Heart right ventricle (tissue), 16 donors: Measurements from ENCODE around the gene ADAM12. TPM values are rescaled to one million over a fixed set of nuclear protein-coding genes. Genes with fewer than 3 reads are reported as not detected.

Source experiments
- ATAC-seq, 8 donors: fragments of 200-7000 bp; cut with Tn5 transposase; one replicate each; pipeline ENCODE4 v1.9.1; 2020; ENCODE audit warnings: mild to moderate bottlenecking in 8 of 8, moderate library complexity in 8 of 8, moderate number of reproducible peaks in 1 of 8
- DNase-seq, 2 donors: peaks; one replicate each; pipeline ENCODE4 v3.0.0-alpha.2; 2020
- H3K27ac ChIP-seq, 10 donors: fragments of 200-600 bp; sonication (generic) in 2 of 10; one replicate each; pipeline versions ENCODE4 v1.5.0 to v1.8.0; 2020 to 2022; ENCODE audit warnings: mild to moderate bottlenecking in 3 of 10
- H3K27me3 ChIP-seq, 7 donors: fragments of 200-600 bp; one replicate each; pipeline ENCODE4 v1.8.0; 2021 to 2022; ENCODE audit warnings: mild to moderate bottlenecking in 2 of 7
- H3K36me3 ChIP-seq, 9 donors: fragments of 200-600 bp; sonication (generic) in 1 of 9; one replicate each; pipeline versions ENCODE4 v1.5.0 to v1.8.0; 2020 to 2022; ENCODE audit warnings: mild to moderate bottlenecking in 2 of 9
- H3K4me1 ChIP-seq, 9 donors: fragments of 200-600 bp; sonication (generic) in 1 of 9; one replicate each; pipeline versions ENCODE4 v1.5.0 to v1.8.0; 2020 to 2022; ENCODE audit warnings: mild to moderate bottlenecking in 4 of 9
- H3K4me3 ChIP-seq, 10 donors: fragments of 200-600 bp; sonication (generic) in 2 of 10; one replicate each; pipeline versions ENCODE4 v1.5.0 to v1.8.0; 2020 to 2022; ENCODE audit warnings: mild to moderate bottlenecking in 7 of 10, moderate library complexity in 2 of 10
- H3K9me3 ChIP-seq, 11 donors: fragments of 200-600 bp in 10 of 11; sonication (generic) in 2 of 11; one replicate each; pipeline versions ENCODE4 v1.5.0 to v1.8.0; 2013 to 2022; ENCODE audit warnings: mild to moderate bottlenecking in 2 of 11, control low read depth in 1 of 11, moderate library complexity in 1 of 11
- CTCF ChIP-seq, 9 donors: fragments of 200-600 bp; sonication (generic) in 2 of 9; IDR thresholded peaks; one replicate each; pipeline versions ENCODE4 v1.5.0 to v1.8.0; 2021 to 2022; ENCODE audit warnings: antibody characterized with exemption in 9 of 9, mild to moderate bottlenecking in 5 of 9, moderate library complexity in 1 of 9
- WGBS, 2 donors: extraction: QIAGEN DNeasy Blood & Tissue Kit; methylation state at CpG; one replicate each; pipeline ENCODE4 v1.1.7; 2013; ENCODE audit warnings: inconsistent platforms in 1 of 2; 5-methylcytosine and 5-hydroxymethylcytosine counted together
- intact Hi-C, 10 donors: fragments of 100-400 bp; cut with DNase I; formaldehyde crosslinking; loops; one replicate each; pipeline versions ENCODE4 v1.11.1 to v1.14.2; 2022
- polyA plus RNA-seq, 2 donors: library from polyadenylated mRNA; stranded (reverse); fragments of 200-250 nt; gene quantifications; one replicate each; pipeline ENCODE4 v1.2.3, GENCODE V29; 2013
- total RNA-seq, 10 donors: library from RNA; stranded (reverse); fragmentation: NEBNext Ultra II Directional in 3 of 10; extraction: Animal tissue kit (Norgen Biotek cat#: 25700) in 3 of 10; gene quantifications; one replicate each; pipeline versions ENCODE4 v1.2.1 to v1.2.4, GENCODE V29; 2021 to 2023
- donor health status: Arrhythmogenic right ventricular cardiomyopathy.
- donor health status: ischemic (EF 13 %, LVEDD 7.1; RV severe dilation, severe dysfunction).
- donor health status: healthy with polysubstance abuse.
- donor health status: DM: no; HTN: yes; CAD: no.
- donor health status: DM: no; HTN: no; CAD: no.
- donor health status: ischemic (EF 25% LVEDD 6.9; RV normal size, moderate dysfunction).
- donor health status: ischemic (EF 25% LVEDD 5.7; RV mildly dilated, moderate dysfunction).
- donor health status: healthy.
- donor health status: DM: yes; HTN: yes; CAD: no.
- donor health status: Ischemic cardiomyopathy.
- donor health status: ischemic (EF 35%, LVEDD 5.7; RV mildly dilated, moderate dysfunction).
- donor health status: nonischemic (EF 11% LVEDD 7.7; RV severe dilation, severe dysfunction).
- donor health status: DM: yes; HTN: yes; CAD: no.
- donor health status: PGD.
- donor health status: ischemic (EF 29% LVEDD 5.4; RV normal size, mild dysfunction).
- donor health status: nonischemic (EF 23%, LVEDD 6.1; RV moderate dilation, normal function).

The ADAM12 gene
- total and polyA plus RNA-seq, 12 donors: 0.07 to 6.9 (median 0.47) TPM

- intact Hi-C loops: no loop called here
- no peak for ATAC-seq
- peaks cover 0 to 18% (median 2%) of the 10 kb centered on the region in 9 donors for H3K4me1 ChIP-seq
- H3K27ac ChIP-seq: peak overlapping the region in 1 of 10 donors; percentile 70
- no peak for DNase-seq
- peaks cover 0 to 3% (median 0%) of the 10 kb centered on the region in 7 donors for H3K27me3 ChIP-seq
- no peak for TF ChIP-seq CTCF (IDR thresholded peaks at IDR 0.05)
- no peaks in the 10 kb centered on the region for H3K36me3 ChIP-seq
- H3K4me3 ChIP-seq: no peak overlapping the region
- 92 to 96% methylated on average over 5 of the region's 5 CpGs for WGBS, 2 donors
- no peaks in the 10 kb centered on the region for H3K9me3 ChIP-seq
Measured at GRCh38 chr10:126243971-126244370, 144.3 kb downstream of the ADAM12 start.

DNA sequence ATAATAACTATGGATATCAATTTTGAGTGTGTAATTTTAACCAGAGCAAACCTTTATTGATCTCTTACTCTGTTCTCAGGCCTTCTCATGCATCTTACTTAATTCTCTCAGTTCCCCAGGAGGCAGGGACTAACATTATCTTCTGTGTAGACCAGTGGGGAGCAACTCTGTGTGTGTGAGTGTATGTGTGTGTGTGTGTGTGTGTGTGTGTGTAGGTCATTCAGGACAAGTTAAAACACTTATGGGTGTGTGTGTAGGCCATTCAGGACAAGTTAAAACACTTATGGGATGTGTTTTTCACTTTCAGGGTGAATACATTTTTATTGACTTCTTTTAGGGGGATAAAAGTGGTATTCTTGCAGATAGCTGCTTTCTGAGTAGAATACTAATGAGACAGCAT, 145.0 kb downstream of the ADAM12 start:
- Histone ChIP-seq H3K27ac (peak overlapping the region in 1 of 10 donors; percentile 70), H3K9me3 (no peaks in the 10 kb centered on the region), H3K36me3 (no peaks in the 10 kb centered on the region), H3K4me3 (no peak overlapping the region), H3K27me3 (peaks cover 0 to 3% (median 0%) of the 10 kb centered on the region in 7 donors), H3K4me1 (peaks cover 0 to 18% (median 2%) of the 10 kb centered on the region in 9 donors)
- intact Hi-C loops: no loop called here
- ATAC-seq (peak in 2 of 8 donors; percentile 14 to 15), DNase-seq (no peak)
- no peak for TF ChIP-seq CTCF (IDR thresholded peaks at IDR 0.05)

DNA sequence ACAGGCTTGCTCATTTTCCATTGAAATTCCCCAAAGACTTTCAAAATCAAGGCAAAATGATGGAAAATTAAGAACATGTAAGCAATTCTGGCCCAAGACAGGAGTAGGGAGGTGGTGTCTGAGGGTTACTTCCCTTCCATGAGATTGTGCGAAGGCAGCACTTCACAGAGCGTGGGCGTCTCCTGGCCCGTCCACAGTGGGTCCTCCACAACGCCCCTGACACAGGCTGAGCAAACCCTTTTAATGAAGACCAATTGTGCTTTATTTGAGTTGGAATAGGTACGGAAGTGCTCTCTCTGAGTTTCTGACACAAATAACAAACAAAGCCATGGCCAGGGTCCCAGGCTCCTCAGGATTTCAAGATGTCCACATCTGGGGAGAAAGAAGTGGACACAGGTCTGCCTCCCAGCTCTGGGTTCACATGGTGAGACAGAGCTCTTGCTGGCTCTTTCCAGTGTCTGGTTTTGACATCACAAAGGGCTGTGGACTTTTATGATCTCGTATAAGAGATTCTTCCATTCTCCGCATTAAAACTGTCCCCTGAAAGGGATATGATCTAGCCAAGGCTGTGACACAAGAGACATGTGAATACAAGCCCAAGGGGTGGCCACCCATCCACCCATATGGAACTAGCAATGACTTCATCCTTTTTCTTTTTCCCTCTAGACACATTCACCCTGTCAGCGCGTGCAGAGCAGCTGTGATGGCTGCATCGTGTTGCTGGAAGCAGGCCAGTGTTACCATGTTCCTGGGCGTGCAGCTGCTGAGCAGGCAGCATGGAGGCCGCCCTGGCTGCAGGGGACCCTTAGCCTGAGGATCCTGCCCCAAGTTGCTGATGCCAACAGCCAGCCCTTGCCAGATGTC, 145.6 kb downstream of the ADAM12 start:
- TF ChIP-seq CTCF (IDR thresholded peaks at IDR 0.05): no peak
- 47 to 54% methylated on average over 13 of the region's 13 CpGs for WGBS, 2 donors
- Histone ChIP-seq H3K36me3 (no peaks in the 10 kb centered on the region), H3K9me3 (no peaks in the 10 kb centered on the region), H3K27me3 (peaks cover 0 to 3% (median 0%) of the 10 kb centered on the region in 7 donors), H3K4me3 (no peak overlapping the region), H3K27ac (peak overlapping the region in 5 of 10 donors; percentile 13 to 70 (median 50)), H3K4me1 (peaks cover 0 to 14% (median 2%) of the 10 kb centered on the region in 9 donors)
- ATAC-seq (peak; percentile 49 to 78 (median 70)), DNase-seq (peak; percentile 51 to 55)
- intact Hi-C loops: no loop called here

DNA sequence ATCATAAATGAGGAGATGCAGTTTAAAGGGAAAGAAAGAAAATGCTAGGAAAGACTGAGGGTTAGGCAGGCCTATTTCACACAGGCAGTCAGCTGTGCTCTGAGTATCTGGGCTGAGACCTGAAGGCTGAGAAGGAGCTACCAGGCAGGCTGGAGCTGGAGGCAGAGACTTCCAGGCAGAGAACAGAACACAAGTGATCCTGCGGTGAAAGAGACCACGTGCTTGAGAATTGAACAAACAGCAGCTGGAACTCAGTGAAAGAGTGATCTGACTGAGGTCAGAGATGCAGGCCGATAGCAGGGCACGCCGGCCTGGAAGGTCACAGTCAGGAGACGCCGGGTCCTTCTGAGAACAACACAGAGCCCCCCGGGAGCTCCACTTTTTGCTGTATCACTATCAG, 147.8 kb downstream of the ADAM12 start:
- no peak for TF ChIP-seq CTCF (IDR thresholded peaks at IDR 0.05)
- Histone ChIP-seq H3K36me3 (no peaks in the 10 kb centered on the region), H3K9me3 (no peaks in the 10 kb centered on the region), H3K27me3 (peaks cover 0 to 3% (median 0%) of the 10 kb centered on the region in 7 donors), H3K27ac (no peak overlapping the region), H3K4me3 (no peak overlapping the region), H3K4me1 (peaks cover 0 to 14% (median 2%) of the 10 kb centered on the region in 9 donors)
- WGBS, 2 donors: 78 to 80% methylated on average over 8 of the region's 8 CpGs
- peak in 1 of 8 donors; percentile 11 for ATAC-seq
- DNase-seq: no peak
- intact Hi-C loops: no loop called here
